ENCODE data around the gene UBE2E3.

- TF ChIP-seq CTCF (IDR thresholded peaks at IDR 0.05) (no peak), POLR2AphosphoS5 (IDR thresholded peaks at IDR 0.05; ENCODE audit: low read depth, low read length) (no peak), REST (IDR thresholded peaks at IDR 0.05; ENCODE audit: insufficient read depth in 1 of 2, low read depth in 2 of 2, low read length in 1 of 2) (no peak)
Measured at GRCh38 chr2:180931841-180932240, 48.6 kb upstream of the UBE2E3 start.

Data from Panc1 (cell line).